RWPE1 (cell line): Measurements from ENCODE around the gene NMRK2.

Experiments
- CTCF ChIA-PET: fragments of 350-600 bp; sonication (Branson Sonifier 250); formaldehyde crosslinking; extraction: SDS; loops from one replicate; lab custom pipeline; 2021; lab: Yijun Ruan, JAX
- POLR2A ChIA-PET: fragments of 400-600 bp; formaldehyde crosslinking; extraction: SDS; loops from one replicate; lab custom pipeline; 2020; ENCODE audit warnings: antibody characterized with exemption; ENCODE audit not compliant: low non-redundant PET; lab: Yijun Ruan, JAX
- DNase-seq: peaks from one replicate; pipeline ENCODE4 v3.0.0; 2012; ENCODE audit warnings: low spot score
- H3K27ac ChIP-seq: fragments of 450-650 bp; 2 replicates; pipeline ENCODE4 v1.5.1; 2017
- TF ChIP-seq, protein P1 (sequence below): fragments of 450-650 bp; conservative IDR thresholded peaks from 2 replicates; pipeline ENCODE4 v1.5.1; 2017; ENCODE audit warnings: low read depth, mild to moderate bottlenecking

The NMRK2 gene

GRCh38 chr19:3978145-3978544, 45.3 kb downstream of the NMRK2 start:
- CTCF ChIA-PET, result interaction anchor here (1.4 kb wide), 1 partner anchor 9 kb away, joined by 3 read pairs; no protein-coding TSS in a partner anchor
- POLR2A ChIA-PET, result no interaction called here
- DNase-seq, result no peak
- TF ChIP-seq, protein P1, sequence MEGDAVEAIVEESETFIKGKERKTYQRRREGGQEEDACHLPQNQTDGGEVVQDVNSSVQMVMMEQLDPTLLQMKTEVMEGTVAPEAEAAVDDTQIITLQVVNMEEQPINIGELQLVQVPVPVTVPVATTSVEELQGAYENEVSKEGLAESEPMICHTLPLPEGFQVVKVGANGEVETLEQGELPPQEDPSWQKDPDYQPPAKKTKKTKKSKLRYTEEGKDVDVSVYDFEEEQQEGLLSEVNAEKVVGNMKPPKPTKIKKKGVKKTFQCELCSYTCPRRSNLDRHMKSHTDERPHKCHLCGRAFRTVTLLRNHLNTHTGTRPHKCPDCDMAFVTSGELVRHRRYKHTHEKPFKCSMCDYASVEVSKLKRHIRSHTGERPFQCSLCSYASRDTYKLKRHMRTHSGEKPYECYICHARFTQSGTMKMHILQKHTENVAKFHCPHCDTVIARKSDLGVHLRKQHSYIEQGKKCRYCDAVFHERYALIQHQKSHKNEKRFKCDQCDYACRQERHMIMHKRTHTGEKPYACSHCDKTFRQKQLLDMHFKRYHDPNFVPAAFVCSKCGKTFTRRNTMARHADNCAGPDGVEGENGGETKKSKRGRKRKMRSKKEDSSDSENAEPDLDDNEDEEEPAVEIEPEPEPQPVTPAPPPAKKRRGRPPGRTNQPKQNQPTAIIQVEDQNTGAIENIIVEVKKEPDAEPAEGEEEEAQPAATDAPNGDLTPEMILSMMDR, result no peak
- peak overlapping the region; percentile 87 for H3K27ac ChIP-seq

GRCh38 chr19:3979289-3979673, 46.4 kb downstream of the NMRK2 start:
- DNase-seq, result no peak
- ChIA-PET CTCF (interaction anchor here (1.4 kb wide), 1 partner anchor 10 kb away, joined by 3 read pairs; no protein-coding TSS in a partner anchor), POLR2A (interaction anchor here (0.6 kb wide), 1 partner anchor 114 kb away, joined by 3 read pairs; no protein-coding TSS in a partner anchor)
- peak overlapping the region; percentile 87 for H3K27ac ChIP-seq
- TF ChIP-seq, protein P1, result no peak

- ChIA-PET POLR2A (no interaction called here), CTCF (no interaction called here)
- H3K27ac ChIP-seq, result peak overlapping the region; percentile 87
- TF ChIP-seq, protein P1, result no peak
- no peak for DNase-seq
Measured at GRCh38 chr19:3979674-3980352, 46.9 kb downstream of the NMRK2 start.

GRCh38 chr19:3980353-3981251, 47.7 kb downstream of the NMRK2 start:
- DNase-seq, result no peak
- TF ChIP-seq, protein P1, result no peak
- ChIA-PET POLR2A (no interaction called here), CTCF (no interaction called here)
- peak overlapping the region; percentile 87 for H3K27ac ChIP-seq

GRCh38 chr19:3981373-3981735, 48.5 kb downstream of the NMRK2 start:
- H3K27ac ChIP-seq, result peak overlapping the region; percentile 87
- TF ChIP-seq, protein P1, result no peak
- DNase-seq, result no peak
- CTCF ChIA-PET, result no interaction called here
- POLR2A ChIA-PET, result no interaction called here
